ENCODE measurements around the gene NBPF14. TPM values are rescaled to one million over a fixed set of nuclear protein-coding genes. Genes with fewer than 3 reads are reported as not detected.

NBPF14 gene
- total RNA-seq (2014; rRNA removed; shearing (Covaris generic)), result 33.9 and 39.1 TPM in 2 replicates

GRCh38 chr1:148595911-148596310, at the start of gene NBPF14:
NBPF14 (minus strand) TSS chr1:148596011; CDS start chr1:148595717, 294 bp downstream.

GRCh38 chr1:148483029-148483428, 112.8 kb downstream of the NBPF14 start, which contains the start of gene PPIAL4G:
PPIAL4G (minus strand) TSS chr1:148483302; CDS start chr1:148483252, 50 bp downstream.

Small RNAs within 50 kb of the gene (small RNA-seq; reads per million reads assigned to genes)
- gene RF00003, result 2.9 reads per million, percentile 79 among the genes with 10 or more reads in this experiment

Other genes starting within 250 kb of the NBPF14 start
- not detected in 2 replicates for gene PPIAL4G, start 112.7 kb downstream of the NBPF14 start, total RNA-seq (2014; rRNA removed; shearing (Covaris generic))
- 22.6 and 35.3 TPM in 2 replicates for gene NUDT4B, start 152.8 kb upstream of the NBPF14 start, total RNA-seq (2014; rRNA removed; shearing (Covaris generic))
- gene PDE4DIP, start 248.4 kb upstream of the NBPF14 start, total RNA-seq (2014; rRNA removed; shearing (Covaris generic)), result 11.1 and 20.9 TPM in 2 replicates